GM18909 (cell line): Measurements from ENCODE around the gene ATP1B1.
"Not testable (repeated sequence)": the region's sequence is repeated elsewhere in the genome, so short reads cannot be mapped to it uniquely, and the experiment has no call there.

Experiments
- ATAC-seq: cut with Tn5 transposase; IDR thresholded peaks from one replicate; pipeline ENCODE4 v1.9.1; 2021; ENCODE audit warnings: mild to moderate bottlenecking; ENCODE audit not compliant: unreplicated experiment, poor library complexity

ATP1B1 gene

DNA sequence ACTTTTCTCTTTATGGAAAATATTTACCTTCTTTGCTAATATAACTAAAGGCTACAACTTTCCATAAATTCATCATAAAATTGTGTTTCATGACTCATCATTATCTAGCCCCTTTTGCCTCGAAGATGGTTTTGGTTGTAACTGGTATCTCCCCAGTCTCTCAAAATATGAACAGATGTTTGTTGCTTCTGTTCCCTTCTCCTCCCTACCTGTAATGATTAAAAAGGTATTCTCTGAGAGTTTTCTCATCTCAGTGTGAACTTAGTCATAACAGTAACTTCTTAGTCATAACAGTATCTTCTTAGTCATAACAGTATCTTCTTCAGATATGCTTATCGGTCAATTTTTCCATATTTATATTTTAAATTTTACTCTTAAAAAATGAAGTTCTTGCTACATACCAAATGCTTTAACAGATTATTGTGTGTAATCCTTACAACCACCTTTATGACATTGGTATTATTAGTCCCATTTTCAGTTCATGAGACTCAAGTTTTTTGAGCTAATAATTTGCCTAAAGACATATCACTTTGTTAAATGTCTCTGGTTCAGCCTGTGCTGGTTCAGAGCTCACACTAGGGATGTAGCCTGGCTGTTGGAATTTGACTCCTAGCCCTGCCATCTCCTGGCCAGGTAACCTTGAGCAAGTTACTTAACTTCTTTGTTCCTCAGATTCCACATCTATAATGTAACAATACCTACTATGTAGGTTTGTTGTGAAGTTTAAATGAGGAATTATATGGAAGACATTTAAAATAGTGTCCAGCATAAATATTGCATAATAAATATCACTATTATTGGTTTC lies 32.6 kb downstream of the ATP1B1 start:
- peak; percentile 93 for ATAC-seq

DNA sequence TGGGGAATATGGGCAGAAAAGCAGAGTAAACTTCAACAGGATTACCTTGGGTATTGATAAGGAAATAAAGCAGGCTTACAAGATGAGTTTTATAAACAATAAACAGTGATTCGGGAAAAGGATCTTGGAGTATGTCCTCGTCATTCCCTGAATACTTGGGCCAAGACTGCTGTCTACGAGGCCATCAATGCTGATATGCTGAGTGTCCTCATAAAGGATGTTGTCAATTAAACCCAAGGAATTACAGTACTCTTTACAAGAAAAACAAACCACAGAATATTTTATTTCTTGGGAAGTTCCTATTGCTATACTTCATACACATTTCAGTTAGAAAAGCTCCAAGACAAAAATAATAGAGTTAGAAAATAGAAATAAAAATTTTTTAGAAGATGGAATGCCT lies 34.9 kb downstream of the ATP1B1 start:
- ATAC-seq = no peak

DNA sequence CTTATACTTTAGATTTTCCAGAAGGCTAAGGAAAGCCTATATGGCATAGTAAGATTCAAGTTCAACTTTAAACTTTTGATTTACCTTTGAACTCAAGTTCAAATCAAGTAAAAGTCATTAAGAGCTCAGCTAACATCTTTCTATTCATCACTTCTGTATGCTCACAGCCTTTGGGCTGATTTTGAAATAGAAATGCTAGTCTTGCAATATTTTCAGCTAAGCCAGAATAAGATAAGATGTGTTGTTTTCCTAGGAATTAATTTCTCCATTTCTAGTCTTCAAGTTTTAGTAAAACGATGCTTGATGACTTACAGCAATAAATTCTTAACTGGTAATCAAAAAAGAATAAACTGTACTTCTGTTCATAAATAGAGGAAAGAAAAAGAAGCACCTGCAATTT lies 35.6 kb downstream of the ATP1B1 start:
- no peak for ATAC-seq

DNA sequence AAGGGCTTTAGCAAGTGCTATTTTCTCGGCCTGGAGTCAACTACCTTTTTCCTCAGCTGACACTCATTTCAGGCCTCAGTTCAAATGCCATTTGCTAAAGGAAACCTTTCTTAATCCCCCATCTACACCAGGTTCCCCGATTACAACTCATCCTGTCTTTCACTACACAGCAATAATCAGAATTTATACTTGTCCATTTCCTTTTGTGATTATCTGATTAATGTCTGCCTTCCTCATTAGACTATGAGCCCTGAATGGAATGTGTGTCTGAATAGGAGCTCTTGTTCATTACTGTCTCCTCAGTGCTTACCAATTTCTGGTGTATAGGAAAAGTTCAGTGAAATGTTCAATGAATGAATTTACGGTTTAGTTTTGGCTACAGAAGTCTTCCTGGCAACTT lies 36.9 kb downstream of the ATP1B1 start:
- ATAC-seq = no peak

DNA sequence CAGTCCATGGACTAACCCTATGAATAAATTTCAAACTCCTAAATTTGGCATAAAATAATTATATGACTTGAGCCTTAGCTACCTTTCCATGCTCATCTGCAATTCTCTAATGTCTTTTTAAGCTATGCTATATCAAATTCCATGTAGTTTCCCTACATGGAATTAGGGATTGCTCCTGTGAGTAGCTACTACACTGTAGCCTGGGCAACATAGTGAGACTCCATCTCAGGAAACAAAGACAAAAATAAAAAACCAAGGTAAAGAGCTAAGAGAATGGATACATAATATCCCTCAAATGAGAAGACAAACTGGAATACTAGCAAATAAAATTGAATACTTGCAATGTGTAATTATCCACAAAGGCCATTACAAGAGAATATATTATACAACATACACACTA lies 37.5 kb downstream of the ATP1B1 start:
- no peak for ATAC-seq

DNA sequence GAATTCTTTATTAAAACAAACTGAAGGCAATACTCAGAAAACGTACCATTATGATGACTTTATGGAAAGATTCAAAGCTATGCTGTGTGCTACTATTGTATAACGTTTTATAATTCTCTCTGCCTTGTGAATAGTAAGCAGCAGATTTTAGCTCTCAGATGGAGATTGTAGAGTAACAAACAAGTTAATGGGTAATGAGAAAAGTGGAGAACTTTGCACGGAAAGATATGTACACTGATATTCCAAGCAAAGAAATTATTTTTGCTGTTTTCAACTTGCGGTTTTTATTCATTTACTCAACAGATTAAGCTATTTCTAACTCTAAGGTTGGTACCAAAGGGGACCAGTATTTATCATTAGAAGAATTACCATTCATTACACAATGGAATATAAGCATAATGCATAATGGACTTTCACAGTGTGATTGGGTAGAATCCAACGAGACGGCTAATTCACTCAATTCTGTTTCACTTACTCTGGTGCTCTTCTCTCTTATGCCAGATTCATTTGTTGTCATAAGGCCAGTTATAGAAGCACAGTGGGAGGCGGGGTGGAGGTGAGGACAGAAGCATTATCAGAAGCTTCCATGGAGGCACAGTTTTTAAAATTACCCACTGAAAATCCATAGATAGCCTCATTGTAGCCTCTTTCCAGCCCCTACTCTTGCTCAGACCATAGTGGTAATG lies 38.6 kb downstream of the ATP1B1 start:
- ATAC-seq = no peak

DNA sequence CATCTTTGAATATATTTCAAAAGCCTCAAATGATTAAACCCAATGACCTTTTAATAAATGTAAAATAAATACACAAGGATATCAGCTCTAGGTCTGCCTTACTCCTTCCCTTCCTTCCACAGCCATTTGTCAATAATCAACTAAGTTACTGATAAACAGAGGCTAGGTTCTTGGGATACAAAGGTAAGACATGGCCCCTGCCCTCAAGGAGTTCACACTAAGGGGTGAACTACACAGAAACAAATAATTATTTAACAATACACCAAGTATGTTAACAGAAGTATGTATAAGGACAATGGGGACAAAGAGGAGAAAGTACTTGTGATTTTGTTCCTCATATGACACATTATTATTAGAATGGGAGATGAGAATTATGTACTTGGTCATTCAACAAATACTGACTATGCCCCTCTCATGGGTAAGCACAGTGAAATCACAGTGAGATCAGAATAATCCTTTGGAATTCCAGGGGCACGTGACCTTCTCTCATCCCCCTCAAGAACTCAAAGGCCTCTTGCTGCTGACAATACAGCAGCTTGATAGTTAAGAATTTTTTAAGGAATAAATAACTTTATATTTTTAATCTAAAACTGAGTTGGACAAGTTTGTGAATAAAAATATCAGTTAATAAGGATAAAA lies 40.2 kb downstream of the ATP1B1 start:
- ATAC-seq = no peak

DNA sequence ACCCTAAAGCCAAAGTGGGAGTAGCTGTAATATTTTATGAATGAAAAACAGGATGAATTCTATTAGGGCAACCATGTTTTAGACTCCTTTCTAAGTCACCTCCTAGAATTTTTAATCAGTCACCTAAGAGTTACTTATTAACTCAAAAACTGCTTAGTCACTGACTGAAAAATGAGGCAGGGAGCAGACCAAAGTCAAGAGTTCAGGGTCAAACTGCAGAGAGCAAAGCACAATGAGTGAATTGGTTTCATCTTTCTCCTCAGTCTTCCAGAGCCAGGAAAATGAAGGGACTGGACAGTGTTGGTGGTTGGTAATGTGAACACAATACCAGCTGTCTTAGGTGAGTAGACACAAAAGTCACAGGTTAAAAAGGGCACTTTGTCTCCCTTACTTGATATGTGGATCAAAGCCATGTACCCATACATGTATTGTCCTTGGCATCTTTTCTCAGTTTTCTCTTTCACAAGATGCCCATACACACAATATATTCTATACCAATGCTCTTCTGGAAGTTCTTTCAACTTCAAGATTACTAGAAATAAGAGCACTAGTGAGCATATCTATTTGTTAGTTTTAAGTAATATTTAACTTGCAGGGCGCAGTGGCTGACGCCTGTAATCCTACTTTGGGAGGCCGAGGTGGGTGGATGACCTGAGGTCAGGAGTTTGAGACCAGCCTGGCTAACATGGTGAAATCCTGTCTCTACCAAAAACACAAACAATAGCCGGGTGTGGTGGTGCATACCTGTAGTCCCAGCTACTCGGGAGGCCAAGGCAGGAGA lies 42.2 kb downstream of the ATP1B1 start:
- ATAC-seq = peak; percentile 65

DNA sequence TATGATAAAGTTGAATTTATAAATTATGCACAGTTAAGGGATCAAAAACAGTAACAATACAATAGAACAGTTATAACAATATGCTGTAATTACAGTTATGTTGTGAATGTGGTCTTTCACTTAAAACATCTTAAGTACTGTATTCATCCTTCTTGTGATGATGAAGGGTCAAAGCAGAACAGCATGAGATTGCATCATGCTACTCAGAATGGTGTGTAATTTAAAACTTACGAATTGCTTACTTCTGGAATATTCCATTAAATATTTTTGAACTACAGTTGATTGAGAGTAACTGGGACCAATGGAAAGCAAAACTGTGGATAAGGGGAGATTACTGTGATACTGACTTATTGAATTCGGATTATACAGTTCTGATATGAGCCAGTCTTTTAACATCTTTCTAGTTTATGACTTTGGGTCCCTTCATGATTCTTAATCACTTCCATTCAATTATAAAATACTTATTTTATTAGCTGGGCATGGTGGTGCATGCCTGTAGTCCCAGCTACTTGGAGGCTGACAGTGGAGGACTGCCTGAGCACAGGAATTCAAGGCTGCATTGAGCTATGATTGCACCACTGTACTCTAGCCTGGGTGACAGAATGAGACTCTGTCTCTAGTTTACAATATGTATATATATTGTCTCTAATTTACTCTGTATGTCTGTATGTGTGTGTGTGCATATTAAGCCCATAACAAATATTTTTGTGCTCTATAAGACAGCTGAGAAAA lies 43.2 kb downstream of the ATP1B1 start:
- ATAC-seq = no peak

DNA sequence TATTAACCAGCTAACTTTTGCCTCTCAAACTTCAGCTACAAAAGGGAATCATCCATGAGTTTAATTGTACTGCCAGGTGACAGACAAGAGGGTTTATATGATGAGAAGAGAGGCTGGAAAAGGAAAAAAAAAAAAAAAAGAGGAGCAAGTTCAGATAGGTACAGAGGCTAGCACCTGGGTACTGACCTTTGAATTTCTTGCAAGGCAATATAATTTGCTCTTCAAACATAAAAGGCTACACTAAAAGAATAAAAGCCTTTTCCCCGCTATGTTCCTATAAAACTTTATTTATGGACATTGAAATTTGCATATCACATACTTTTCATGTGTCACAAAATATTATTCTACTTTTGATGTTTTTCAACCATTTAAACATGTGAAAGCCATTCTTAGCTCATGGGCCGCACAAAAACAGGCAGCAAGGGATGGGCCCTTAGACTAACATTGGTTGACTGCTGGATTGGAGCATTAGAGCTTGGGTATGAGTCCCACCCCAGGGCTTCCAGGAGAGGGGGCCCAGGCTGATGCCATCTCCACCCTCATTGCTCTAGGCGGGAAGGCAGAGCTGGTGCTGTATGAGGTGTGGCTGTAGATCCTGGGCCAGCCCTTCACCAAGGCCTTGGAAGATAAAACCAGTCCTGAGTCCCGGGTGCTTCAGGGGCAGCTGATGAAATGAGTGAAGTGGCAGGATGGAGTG lies 44.3 kb downstream of the ATP1B1 start:
- no peak for ATAC-seq

DNA sequence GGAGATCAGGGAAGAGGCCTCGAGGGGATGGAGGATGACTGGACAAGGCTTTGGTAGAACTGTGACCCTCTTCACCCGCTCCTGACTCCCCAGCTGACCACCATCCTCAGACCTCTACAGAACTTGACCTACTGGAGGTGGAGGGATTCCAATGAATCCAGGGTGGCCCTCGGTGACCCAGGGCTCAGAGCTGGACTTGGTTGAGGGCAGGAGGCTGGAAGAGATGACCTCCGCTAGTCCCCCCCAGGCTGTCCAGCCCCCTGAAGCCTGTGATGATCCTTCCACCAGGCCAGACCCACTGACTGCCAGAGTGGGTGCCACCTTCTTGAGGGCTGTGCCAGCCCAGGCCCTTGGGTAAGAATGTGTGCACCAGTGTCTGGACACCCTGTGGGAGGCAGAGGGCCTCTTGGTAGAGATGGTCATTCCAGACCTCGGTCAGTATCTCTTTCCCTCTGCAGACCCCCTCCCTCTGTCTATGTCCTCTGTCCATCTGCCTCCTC lies 44.9 kb downstream of the ATP1B1 start:
- ATAC-seq = no peak

DNA sequence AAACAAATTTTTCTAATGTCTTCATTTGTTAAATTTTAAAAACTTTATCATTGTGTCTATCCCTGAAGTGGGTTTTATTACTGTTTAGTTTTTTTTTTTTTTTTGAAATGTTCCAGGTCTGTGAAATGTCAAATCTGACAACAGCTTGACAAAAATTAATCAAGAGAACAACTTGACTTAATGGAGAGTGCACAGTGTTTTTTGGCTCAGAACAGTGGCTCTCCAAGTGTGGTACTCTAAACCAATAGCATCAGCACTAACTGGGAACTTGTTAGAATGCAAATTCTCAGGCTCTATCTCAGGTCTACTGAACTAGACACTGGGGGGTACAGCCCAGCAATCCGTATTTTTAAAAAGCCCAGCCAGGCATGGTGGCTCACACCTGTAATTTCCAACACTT lies 49.2 kb downstream of the ATP1B1 start:
- no peak for ATAC-seq

DNA sequence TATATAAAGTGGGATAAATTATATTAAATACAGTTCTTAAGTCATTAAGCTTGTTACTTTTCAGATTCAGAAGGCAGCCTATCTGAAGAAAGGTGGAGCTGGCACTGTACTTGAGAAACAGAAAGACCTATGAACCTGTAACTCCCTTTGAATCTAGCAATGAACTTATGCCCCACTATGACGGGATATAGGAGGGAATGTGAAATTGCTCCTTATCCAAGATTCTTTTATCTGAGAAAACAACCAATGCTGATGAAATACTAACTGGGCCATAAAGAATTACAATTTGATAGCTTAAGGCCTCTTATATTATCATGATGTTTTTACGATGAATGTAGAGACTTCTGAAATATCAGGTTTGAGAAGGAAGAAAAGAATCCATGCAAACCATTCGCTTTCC lies 50.1 kb downstream of the ATP1B1 start:
- no peak for ATAC-seq

DNA sequence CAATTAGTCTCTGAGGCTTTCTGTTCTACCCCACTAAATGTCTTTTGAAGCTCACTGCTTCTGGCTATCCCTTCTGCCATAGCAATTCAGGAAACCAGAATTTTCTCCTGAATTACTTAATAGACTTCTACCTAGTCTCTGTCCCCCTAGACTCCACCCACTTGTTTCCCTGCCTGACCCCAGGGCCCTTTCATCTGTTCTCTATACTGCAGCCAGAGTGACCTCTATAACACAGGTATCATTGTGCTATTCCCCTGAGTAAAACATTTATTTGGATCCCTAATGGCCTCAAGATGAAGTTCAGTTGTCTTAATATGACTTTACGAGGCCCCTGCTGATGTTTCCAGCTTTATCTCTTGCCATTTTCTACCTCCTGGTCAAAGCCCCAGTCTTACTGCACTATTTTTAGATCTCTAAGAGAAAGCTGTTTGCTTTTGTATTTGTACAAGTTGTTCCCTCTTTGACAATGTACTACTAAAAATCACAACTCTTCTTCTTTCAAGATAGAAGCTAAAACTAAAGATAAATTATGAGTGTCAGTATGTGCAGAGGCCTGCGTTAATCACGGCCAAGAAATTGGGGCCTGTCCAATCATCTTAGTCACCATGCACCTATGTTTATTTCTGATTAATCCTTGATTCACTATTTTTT lies 54.5 kb downstream of the ATP1B1 start:
- no peak for ATAC-seq

DNA sequence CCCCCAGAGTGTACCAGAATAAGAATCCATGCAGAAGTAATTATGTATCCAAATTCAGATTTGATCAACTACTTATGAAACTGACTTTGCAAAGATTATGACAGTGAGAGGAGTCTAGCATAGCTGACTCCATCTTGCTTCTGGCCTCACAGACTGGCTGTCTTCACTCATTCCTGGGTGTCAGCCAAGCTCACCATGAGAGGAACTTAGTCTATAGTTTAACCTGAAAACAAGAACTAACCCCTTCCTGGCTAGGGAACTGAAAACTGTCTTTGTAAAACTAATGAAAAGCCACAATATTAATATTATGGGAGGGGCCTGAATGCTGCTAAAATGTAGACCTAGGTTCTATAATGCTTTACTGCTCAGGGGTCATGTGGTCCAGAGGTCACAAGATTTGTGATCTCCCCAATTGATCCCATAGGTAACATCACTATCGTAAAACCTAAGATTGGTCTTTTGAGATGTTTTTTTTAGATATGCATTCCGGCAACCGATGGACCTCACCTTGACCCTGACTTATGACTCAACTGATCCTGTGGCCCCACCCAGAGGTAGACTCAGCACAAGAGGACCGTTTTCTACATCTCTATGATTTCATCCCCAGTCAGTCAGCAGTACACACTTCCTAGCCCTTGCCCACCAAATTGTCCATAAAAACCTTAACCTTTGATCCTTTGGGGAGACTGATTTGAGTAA lies 55.2 kb downstream of the ATP1B1 start:
- ATAC-seq = peak; percentile 82

DNA sequence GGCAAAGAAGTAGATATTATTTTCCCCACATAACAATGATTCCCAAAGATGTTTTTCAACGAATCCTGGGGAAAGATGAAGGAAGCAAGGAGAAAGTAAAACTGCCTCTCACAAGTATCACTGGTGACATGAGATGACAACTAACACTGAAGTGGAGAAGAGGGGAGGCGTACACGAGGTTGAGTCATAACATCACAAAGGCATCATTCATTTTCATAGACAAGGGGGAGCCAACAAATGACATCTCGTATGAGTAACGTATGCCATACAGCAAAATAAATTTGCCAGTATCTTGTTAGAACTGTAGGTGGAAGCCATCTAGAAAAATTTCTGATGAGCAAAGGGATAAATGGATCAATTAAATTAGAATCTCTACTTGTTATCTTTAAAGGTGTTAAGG lies 56.6 kb downstream of the ATP1B1 start:
- ATAC-seq = peak; percentile 52

DNA sequence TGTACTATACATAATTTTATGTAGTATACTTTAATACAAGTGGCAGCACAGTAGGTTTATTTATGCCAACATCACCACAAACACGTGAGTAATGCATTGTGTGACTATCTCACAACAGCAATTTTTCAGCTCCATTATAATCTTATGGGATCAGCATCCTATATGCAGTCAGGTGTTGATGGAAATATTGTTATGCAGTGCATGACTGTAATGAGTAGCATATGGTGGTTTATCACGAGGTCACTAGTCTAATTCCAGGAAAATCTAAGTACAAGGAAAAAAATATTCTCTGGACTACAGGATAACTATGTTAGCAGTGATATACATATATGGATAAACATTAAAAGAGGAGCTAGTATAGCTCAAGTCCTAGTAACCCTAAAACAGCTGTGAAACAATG lies 69.0 kb downstream of the ATP1B1 start:
- no peak for ATAC-seq

DNA sequence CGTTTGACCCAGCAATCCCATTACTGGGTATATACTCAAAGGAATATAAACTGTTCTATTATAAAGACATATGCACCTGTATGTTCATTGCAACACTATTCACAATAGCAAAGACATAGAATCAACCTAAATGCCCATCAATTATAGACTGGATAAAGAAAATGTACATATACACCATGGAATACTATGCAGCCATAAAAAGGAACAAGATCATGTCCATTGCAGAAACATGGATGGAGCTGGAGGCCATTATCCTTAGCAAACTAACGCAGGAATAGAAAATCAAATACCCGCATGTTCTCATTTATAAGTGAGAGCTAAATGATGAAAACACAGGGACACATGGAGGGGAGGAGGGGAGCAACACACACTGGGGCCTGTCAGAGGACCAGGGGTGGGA lies 72.9 kb downstream of the ATP1B1 start:
- not testable (repeated sequence) for ATAC-seq
